Activated T-cell treated with anti-CD3 and anti-CD28 coated beads, Interleukin-2, amount 50 U/mL, for 4 hours (primary cell): ENCODE measurements around the gene RHBDD1. TPM values are rescaled to one million over a fixed set of nuclear protein-coding genes. Genes with fewer than 3 reads are reported as not detected.

Source experiments
- ATAC-seq, 2 donors: fragments of 200-7000 bp; cut with Tn5 transposase; one replicate each; pipeline ENCODE4 v1.10.0; 2021
- DNase-seq: peaks from one replicate; pipeline ENCODE4 v3.0.0-alpha.2; 2020
- H3K27me3 Mint-ChIP-seq: one replicate; pipeline ENCODE4 v1.8.0; 2021; ENCODE audit warnings: low read depth, mixed read lengths
- H3K36me3 Mint-ChIP-seq: one replicate; pipeline ENCODE4 v1.8.0; 2022; ENCODE audit warnings: mixed read lengths; ENCODE audit not compliant: insufficient read depth
- H3K4me1 Mint-ChIP-seq: one replicate; pipeline ENCODE4 v1.8.0; 2021; ENCODE audit warnings: low read depth, mixed read lengths
- H3K4me3 Mint-ChIP-seq: one replicate; pipeline ENCODE4 v1.8.0; 2021; ENCODE audit warnings: mild to moderate bottlenecking, moderate library complexity, mixed read lengths
- H3K9me3 Mint-ChIP-seq: one replicate; pipeline ENCODE4 v1.8.0; 2021; ENCODE audit warnings: mixed read lengths
- total RNA-seq, 3 donors: library from RNA; stranded (reverse); gene quantifications; one replicate each; pipeline ENCODE4 v1.2.1, GENCODE V29; 2021

Gene RHBDD1
- total RNA-seq, 3 donors from 2014 or later: 37.9 to 40.0 (median 38.7) TPM

DNA sequence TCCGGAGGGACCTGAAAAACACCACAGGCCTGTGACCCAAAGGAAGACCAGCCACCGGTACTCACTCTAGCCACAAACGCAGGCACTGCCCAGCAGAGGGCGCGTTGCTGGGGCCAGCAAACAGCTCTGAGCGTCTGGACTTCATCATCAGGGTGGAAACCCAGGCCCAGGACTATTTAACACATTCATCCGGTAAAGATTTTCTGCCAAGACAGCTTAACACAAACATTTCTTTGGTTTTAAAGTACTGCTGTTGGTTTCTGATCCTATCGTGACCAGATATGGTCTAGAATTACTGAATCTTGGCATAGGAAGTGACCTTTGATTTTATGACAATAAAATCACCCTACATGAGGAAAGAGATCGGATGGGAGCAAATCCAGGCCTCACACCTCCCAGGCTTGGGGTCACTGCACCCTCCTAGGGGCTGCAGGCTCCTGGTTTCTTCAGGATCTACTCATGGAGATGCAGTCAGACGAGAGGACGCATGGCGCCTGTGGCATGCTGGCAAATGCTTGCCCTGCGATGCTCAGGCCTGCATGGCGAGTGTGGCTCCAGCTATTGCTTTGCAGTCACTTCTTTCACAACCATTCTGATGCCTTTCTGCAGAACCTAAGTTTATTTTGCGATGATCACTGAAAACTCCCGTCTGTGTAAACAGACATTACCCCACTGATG lies 197.8 kb downstream of the RHBDD1 start:
- ATAC-seq (no peak), DNase-seq (no peak)
- H3K36me3 Mint-ChIP-seq: no peaks in the 10 kb centered on the region
- peaks cover 10% of the 10 kb centered on the region for H3K27me3 Mint-ChIP-seq
- no peak overlapping the region for H3K4me3 Mint-ChIP-seq
- H3K4me1 Mint-ChIP-seq: no peaks in the 10 kb centered on the region
- H3K9me3 Mint-ChIP-seq: no peaks in the 10 kb centered on the region

DNA sequence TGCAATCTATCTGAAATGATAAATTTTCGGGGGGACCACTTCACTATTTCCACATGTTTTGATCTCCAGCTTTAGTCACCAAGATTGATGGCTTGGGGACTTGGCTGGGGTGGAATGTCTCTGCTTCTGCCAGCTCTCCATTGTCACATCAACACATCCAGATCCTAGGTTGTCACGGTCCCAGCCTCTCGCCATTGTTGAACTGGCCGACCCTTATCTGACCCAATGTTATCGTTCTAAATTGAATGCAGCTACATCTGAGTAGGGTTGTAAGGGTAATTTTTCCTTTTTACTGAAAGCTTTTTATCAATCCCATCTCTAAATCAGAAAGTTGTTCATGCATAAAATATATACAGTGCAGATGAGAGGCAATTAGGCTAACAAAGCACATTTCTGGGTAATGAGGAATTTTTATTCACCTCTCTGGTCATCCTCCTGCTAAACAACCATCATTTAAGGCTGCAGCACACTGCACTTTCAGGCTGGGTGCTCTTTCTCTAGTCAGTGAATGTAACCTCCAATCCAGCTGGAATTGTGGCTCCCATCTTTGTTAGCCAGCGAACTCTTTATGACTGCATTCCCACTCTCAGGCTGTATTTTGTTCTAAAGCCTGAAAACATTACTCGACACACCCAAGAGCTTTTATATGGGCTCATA lies 200.0 kb downstream of the RHBDD1 start:
- no peaks in the 10 kb centered on the region for H3K4me1 Mint-ChIP-seq
- ATAC-seq: no peak
- no peaks in the 10 kb centered on the region for H3K36me3 Mint-ChIP-seq
- no peak overlapping the region for H3K4me3 Mint-ChIP-seq
- no peak for DNase-seq
- H3K27me3 Mint-ChIP-seq: peaks cover 16% of the 10 kb centered on the region
- no peaks in the 10 kb centered on the region for H3K9me3 Mint-ChIP-seq

DNA sequence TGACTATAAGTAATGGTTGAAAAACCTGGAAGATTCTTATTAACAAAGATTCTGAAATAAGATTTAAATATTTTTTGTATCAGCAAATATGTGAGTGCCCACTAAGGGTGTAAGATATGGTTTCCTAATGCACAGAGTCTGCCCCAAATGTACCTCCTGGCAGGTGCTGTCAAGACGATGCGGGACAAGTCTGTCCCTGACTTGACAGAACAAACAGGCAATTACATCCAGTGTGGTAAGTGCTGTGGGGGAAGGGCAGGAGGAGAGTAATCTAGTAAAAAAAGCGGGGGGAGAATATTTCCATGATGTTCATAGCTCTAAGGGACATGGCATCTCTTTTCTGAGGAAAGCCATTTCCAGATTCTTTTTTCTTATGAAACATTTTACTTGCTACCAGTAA lies 200.7 kb downstream of the RHBDD1 start:
- peaks cover 16% of the 10 kb centered on the region for H3K27me3 Mint-ChIP-seq
- no peaks in the 10 kb centered on the region for H3K36me3 Mint-ChIP-seq
- no peaks in the 10 kb centered on the region for H3K9me3 Mint-ChIP-seq
- ATAC-seq: no peak
- no peaks in the 10 kb centered on the region for H3K4me1 Mint-ChIP-seq
- H3K4me3 Mint-ChIP-seq: no peak overlapping the region
- DNase-seq: no peak

DNA sequence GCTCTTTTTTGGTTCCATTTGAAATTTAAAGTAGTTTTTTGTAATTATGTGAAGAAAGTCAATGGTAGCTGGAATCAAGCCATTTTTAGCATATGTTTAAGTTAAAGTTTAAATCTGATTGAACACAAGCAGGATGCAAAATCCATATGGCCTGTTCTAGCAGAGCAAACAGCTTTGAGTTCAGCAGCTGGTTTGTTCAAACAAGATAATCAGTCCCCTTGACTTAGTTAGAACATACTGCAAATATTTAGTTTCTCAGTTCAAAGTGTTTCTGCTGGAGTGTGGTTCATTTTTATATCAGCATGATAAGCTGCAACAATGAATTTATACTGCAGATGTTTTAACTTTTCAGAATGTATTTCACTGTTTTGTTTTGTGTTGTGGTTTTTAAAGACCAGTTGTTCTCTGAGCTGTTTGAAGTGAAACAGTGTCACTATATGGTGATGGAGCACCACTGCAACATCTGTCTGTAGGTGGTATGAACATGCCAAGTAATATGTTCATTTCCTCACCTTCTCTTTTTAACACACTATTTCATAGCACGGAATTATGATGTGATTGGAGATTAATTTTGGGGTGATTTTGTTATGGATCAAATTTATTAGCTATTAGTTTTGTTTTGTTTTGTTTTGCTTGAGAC lies 202.8 kb downstream of the RHBDD1 start:
- no peaks in the 10 kb centered on the region for H3K4me1 Mint-ChIP-seq
- no peaks in the 10 kb centered on the region for H3K36me3 Mint-ChIP-seq
- H3K4me3 Mint-ChIP-seq: no peak overlapping the region
- H3K9me3 Mint-ChIP-seq: no peaks in the 10 kb centered on the region
- ATAC-seq (no peak), DNase-seq (no peak)
- H3K27me3 Mint-ChIP-seq: peaks cover 18% of the 10 kb centered on the region

DNA sequence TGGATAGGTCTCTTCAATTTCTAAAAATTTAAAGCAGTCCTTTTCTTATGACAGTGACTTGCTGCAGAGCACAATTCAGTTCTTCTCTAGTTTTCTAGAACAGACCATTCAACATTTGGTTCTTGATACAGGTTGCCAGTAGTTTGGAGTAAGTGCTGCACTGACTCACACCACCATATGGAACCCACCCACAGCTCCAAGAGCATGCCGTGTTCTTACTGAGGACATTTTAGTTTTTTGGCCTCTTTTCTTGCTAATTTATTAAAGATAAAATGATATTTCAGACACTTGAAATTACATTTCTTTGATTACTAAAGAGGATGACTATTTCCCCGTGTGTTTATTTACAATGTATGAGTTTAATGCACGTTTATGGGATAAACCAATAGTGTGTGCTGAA lies 208.1 kb downstream of the RHBDD1 start:
- Mint-ChIP-seq H3K36me3 (no peaks in the 10 kb centered on the region), H3K9me3 (peaks cover 7% of the 10 kb centered on the region), H3K4me3 (no peak overlapping the region), H3K4me1 (no peaks in the 10 kb centered on the region), H3K27me3 (peaks cover 8% of the 10 kb centered on the region)
- no peak for ATAC-seq
- no peak for DNase-seq

Other genes with a start within 250 kb of the RHBDD1 start
- gene IRS1, start 36.2 kb upstream of the RHBDD1 start, total RNA-seq: 1 to 10 TPM; 3.9 to 4.6 (median 4.6) TPM